ENCODE data around the gene RNF144A. TPM values are rescaled to one million over a fixed set of nuclear protein-coding genes. Genes with fewer than 3 reads are reported as not detected.

RNF144A gene
- total and polyA plus RNA-seq, 2 experiments from 2014 or later, result 0.60 to 3.5 TPM

- no peak overlapping the region for H3K9ac ChIP-seq
- H3K9me3 ChIP-seq (ENCODE audit: low read depth), result no peaks in the 10 kb centered on the region
- no peaks in the 10 kb centered on the region for H3K9me2 ChIP-seq (ENCODE audit: insufficient read depth)
- H3K27me3 ChIP-seq (replicated peaks; ENCODE audit: insufficient read depth), result no peaks in the 10 kb centered on the region
- DNase-seq, result no peak
- H2AFZ ChIP-seq, result no peak overlapping the region
- H3K4me1 ChIP-seq (ENCODE audit: insufficient read depth), result peaks cover 24% of the 10 kb centered on the region
- no peaks in the 10 kb centered on the region for H3K79me2 ChIP-seq (ENCODE audit: insufficient read depth)
- no peaks in the 10 kb centered on the region for H3K36me3 ChIP-seq (ENCODE audit: low read depth)
- H3K27ac ChIP-seq, result no peak overlapping the region
- 97 to 99% methylated on average over 12 of the region's 12 CpGs for WGBS, 2 experiments (ENCODE audit: low coverage in 1 of 2, low lambda C conversion rate in 2 of 2, missing lambda C conversion rate in 2 of 2)
- in situ Hi-C loops (cut with MboI), result no loop called here
- no peak overlapping the region for H3K4me2 ChIP-seq (ENCODE audit: unreplicated experiment)
- peaks cover 29% of the 10 kb centered on the region for H3F3A ChIP-seq (ENCODE audit: insufficient read depth)
- H4K20me1 ChIP-seq (ENCODE audit: insufficient read depth), result no peaks in the 10 kb centered on the region
- TF ChIP-seq EZH2phosphoT487 (IDR thresholded peaks at IDR 0.05; ENCODE audit: insufficient read depth, low read depth) (no peak), EZH2 (IDR thresholded peaks at IDR 0.05; ENCODE audit: insufficient read depth, poor library complexity, severe bottlenecking) (no peak)
- H3K4me3 ChIP-seq, result no peak overlapping the region
Observed at GRCh38 chr2:7018282-7018701, 101.1 kb downstream of the RNF144A start.

GRCh38 chr2:7018767-7019166 lies 101.6 kb downstream of the RNF144A start:
- Histone ChIP-seq H3K79me2 (ENCODE audit: insufficient read depth) (no peaks in the 10 kb centered on the region), H3K4me3 (no peak overlapping the region), H4K20me1 (ENCODE audit: insufficient read depth) (no peaks in the 10 kb centered on the region), H3K4me2 (ENCODE audit: unreplicated experiment) (no peak overlapping the region), H3K27ac (no peak overlapping the region), H3F3A (ENCODE audit: insufficient read depth) (peaks cover 30% of the 10 kb centered on the region), H2AFZ (no peak overlapping the region), H3K4me1 (ENCODE audit: insufficient read depth) (peaks cover 24% of the 10 kb centered on the region), H3K27me3 (replicated peaks; ENCODE audit: insufficient read depth) (no peaks in the 10 kb centered on the region), H3K9me3 (ENCODE audit: low read depth) (no peaks in the 10 kb centered on the region), H3K9ac (no peak overlapping the region), H3K9me2 (ENCODE audit: insufficient read depth) (no peaks in the 10 kb centered on the region), H3K36me3 (ENCODE audit: low read depth) (no peaks in the 10 kb centered on the region)
- DNase-seq, result no peak
- TF ChIP-seq EZH2 (IDR thresholded peaks at IDR 0.05; ENCODE audit: insufficient read depth, poor library complexity, severe bottlenecking), result no peak
- no peak for TF ChIP-seq EZH2phosphoT487 (IDR thresholded peaks at IDR 0.05; ENCODE audit: insufficient read depth, low read depth)
- 89 to 93% methylated on average over 5 of the region's 5 CpGs for WGBS, 2 experiments (ENCODE audit: low coverage in 1 of 2, low lambda C conversion rate in 2 of 2, missing lambda C conversion rate in 2 of 2)
- in situ Hi-C loops (cut with MboI), result no loop called here

- no peak overlapping the region for H3K4me3 ChIP-seq
Observed at GRCh38 chr2:7019191-7019590, 102.0 kb downstream of the RNF144A start.

GRCh38 chr2:7020059-7020458 lies 102.8 kb downstream of the RNF144A start:
- H3F3A ChIP-seq (ENCODE audit: insufficient read depth), result peaks cover 20% of the 10 kb centered on the region

More at GRCh38 chr2:7019191-7019590, 102.0 kb downstream of the RNF144A start:
- TF ChIP-seq EZH2 (IDR thresholded peaks at IDR 0.05; ENCODE audit: insufficient read depth, poor library complexity, severe bottlenecking) (no peak), EZH2phosphoT487 (IDR thresholded peaks at IDR 0.05; ENCODE audit: insufficient read depth, low read depth) (no peak)
- Histone ChIP-seq H3K4me1 (ENCODE audit: insufficient read depth) (peaks cover 21% of the 10 kb centered on the region), H3K9ac (no peak overlapping the region), H4K20me1 (ENCODE audit: insufficient read depth) (no peaks in the 10 kb centered on the region), H3K79me2 (ENCODE audit: insufficient read depth) (no peaks in the 10 kb centered on the region), H3F3A (ENCODE audit: insufficient read depth) (peaks cover 28% of the 10 kb centered on the region), H3K9me3 (ENCODE audit: low read depth) (no peaks in the 10 kb centered on the region), H3K4me2 (ENCODE audit: unreplicated experiment) (no peak overlapping the region), H3K27me3 (replicated peaks; ENCODE audit: insufficient read depth) (no peaks in the 10 kb centered on the region), H3K9me2 (ENCODE audit: insufficient read depth) (no peaks in the 10 kb centered on the region), H3K27ac (no peak overlapping the region), H3K36me3 (ENCODE audit: low read depth) (no peaks in the 10 kb centered on the region), H2AFZ (no peak overlapping the region)
- in situ Hi-C loops (cut with MboI), result no loop called here
- 93 to 95% methylated on average over 17 of the region's 17 CpGs for whole genome bisulfite sequencing, 2 experiments (ENCODE audit: low coverage in 1 of 2, low lambda C conversion rate in 2 of 2, missing lambda C conversion rate in 2 of 2)
- no peak for DNase-seq

More at GRCh38 chr2:7020059-7020458, 102.8 kb downstream of the RNF144A start:
- no peaks in the 10 kb centered on the region for H3K27me3 ChIP-seq (replicated peaks; ENCODE audit: insufficient read depth)
- H3K4me3 ChIP-seq, result no peak overlapping the region
- no peak overlapping the region for H2AFZ ChIP-seq
- no peak overlapping the region for H3K9ac ChIP-seq
- H3K9me2 ChIP-seq (ENCODE audit: insufficient read depth), result no peaks in the 10 kb centered on the region
- TF ChIP-seq EZH2 (IDR thresholded peaks at IDR 0.05; ENCODE audit: insufficient read depth, poor library complexity, severe bottlenecking), result no peak
- TF ChIP-seq EZH2phosphoT487 (IDR thresholded peaks at IDR 0.05; ENCODE audit: insufficient read depth, low read depth), result no peak
- WGBS, 2 experiments (ENCODE audit: low coverage in 1 of 2, low lambda C conversion rate in 2 of 2, missing lambda C conversion rate in 2 of 2), result 84 to 95% methylated on average over 6 of the region's 6 CpGs
- no peak for DNase-seq
- H3K4me1 ChIP-seq (ENCODE audit: insufficient read depth), result peaks cover 13% of the 10 kb centered on the region
- in situ Hi-C loops (cut with MboI), result loop anchor here (10.0 kb wide), 1 partner anchor 115 kb away; no protein-coding TSS in a partner anchor
- no peaks in the 10 kb centered on the region for H4K20me1 ChIP-seq (ENCODE audit: insufficient read depth)
- H3K4me2 ChIP-seq (ENCODE audit: unreplicated experiment), result no peak overlapping the region
- H3K9me3 ChIP-seq (ENCODE audit: low read depth), result no peaks in the 10 kb centered on the region
- no peaks in the 10 kb centered on the region for H3K36me3 ChIP-seq (ENCODE audit: low read depth)
- H3K79me2 ChIP-seq (ENCODE audit: insufficient read depth), result no peaks in the 10 kb centered on the region
- no peak overlapping the region for H3K27ac ChIP-seq
